ENCODE measurements around the gene MBOAT1.

DNA sequence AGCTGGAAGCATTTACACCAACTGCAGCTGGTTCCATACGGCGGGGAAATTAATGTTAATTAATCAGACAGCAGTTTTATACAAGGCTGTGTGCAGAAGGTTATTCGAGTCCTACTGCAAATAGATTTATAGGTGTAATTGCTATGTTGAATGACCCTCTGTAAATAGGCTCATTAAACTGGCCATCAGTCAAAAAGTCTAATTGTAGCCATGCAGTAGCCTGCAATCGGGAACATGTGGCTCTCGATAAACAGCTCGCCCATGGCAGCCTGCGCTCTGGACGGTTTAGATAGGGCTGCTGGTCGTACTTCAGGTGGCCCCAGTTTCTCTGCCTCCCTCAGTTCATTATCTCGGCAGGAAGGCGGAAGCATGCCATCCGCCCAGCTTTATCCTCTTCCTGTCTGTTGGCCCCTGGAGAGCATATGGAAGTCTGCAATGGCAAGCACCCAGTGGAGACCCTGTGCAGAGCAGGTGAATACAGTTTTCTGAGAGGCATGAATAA lies 143.2 kb downstream of the MBOAT1 start:
- no peak for TF ChIP-seq POLR2AphosphoS5 (IDR thresholded peaks at IDR 0.05)
- TF ChIP-seq, protein P1, sequence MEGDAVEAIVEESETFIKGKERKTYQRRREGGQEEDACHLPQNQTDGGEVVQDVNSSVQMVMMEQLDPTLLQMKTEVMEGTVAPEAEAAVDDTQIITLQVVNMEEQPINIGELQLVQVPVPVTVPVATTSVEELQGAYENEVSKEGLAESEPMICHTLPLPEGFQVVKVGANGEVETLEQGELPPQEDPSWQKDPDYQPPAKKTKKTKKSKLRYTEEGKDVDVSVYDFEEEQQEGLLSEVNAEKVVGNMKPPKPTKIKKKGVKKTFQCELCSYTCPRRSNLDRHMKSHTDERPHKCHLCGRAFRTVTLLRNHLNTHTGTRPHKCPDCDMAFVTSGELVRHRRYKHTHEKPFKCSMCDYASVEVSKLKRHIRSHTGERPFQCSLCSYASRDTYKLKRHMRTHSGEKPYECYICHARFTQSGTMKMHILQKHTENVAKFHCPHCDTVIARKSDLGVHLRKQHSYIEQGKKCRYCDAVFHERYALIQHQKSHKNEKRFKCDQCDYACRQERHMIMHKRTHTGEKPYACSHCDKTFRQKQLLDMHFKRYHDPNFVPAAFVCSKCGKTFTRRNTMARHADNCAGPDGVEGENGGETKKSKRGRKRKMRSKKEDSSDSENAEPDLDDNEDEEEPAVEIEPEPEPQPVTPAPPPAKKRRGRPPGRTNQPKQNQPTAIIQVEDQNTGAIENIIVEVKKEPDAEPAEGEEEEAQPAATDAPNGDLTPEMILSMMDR (IDR thresholded peaks at IDR 0.05), result no peak
- TF ChIP-seq POLR2A (IDR thresholded peaks at IDR 0.05), result no peak
- no peak for TF ChIP-seq EP300 (IDR thresholded peaks at IDR 0.05)

Measured in stomach (tissue), 4 donors.